ENCODE measurements around the gene NFIC.

NFIC gene

DNA sequence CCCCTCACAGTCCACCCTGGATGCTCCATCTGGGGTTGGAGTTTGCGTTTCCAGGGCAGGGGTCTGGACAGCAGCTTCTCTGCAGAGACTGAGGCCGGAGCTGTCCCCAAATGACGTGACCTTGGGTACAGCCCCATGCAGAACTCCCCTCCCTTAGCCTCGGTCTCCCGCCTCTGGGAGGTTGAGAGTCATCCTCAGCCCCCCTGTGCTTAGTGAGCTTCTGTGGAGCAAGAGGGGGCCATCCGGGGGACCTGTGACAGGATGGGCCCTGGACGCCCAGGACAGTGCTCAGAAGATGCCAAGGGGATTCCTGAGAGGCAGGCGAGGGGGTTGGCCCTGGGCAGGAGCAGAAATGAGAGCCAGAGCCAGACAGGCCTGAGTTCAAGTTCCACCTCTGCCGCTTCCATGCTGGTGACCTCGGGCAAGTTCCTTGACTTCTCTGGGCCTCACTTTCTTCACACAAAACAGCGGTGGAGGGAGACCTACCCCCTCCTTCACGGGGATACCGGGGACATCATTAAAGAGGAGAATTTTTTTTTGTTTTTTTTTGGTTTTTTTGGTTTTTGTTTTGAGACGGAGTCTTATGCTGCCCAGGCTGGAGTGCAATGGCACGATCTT lies 93.7 kb downstream of the NFIC start:
- peaks cover 82% of the 10 kb centered on the region for H3K27me3 ChIP-seq (replicated peaks; ENCODE audit: insufficient read depth, low read length)
- TF ChIP-seq EZH2 (optimal IDR thresholded peaks at IDR 0.05; ENCODE audit: low read depth, low read length) (no peak), EZH2phosphoT487 (IDR thresholded peaks at IDR 0.05; ENCODE audit: low read length) (no peak), CTCF (IDR thresholded peaks at IDR 0.05; ENCODE audit: low read length) (no peak)
- no peaks in the 10 kb centered on the region for H3K9me2 ChIP-seq (replicated peaks; ENCODE audit: insufficient read depth, low read length)
- no peak overlapping the region for H3K9ac ChIP-seq (ENCODE audit: low read length)
- no peaks in the 10 kb centered on the region for H4K20me1 ChIP-seq (ENCODE audit: insufficient read depth, low read length)
- H2AFZ ChIP-seq (ENCODE audit: low read length): no peak overlapping the region
- no peak for DNase-seq
- H3K4me3 ChIP-seq (ENCODE audit: low read length): no peak overlapping the region
- peaks cover 19% of the 10 kb centered on the region for H3K4me1 ChIP-seq (ENCODE audit: low read length)
- no peaks in the 10 kb centered on the region for H3K36me3 ChIP-seq (replicated peaks; ENCODE audit: insufficient read depth, low read length)
- H3F3A ChIP-seq (ENCODE audit: insufficient read depth, low read length): no peaks in the 10 kb centered on the region
- no peaks in the 10 kb centered on the region for H3K79me2 ChIP-seq (ENCODE audit: low read length)
- H3K9me3 ChIP-seq (replicated peaks; ENCODE audit: insufficient read depth, low read length): no peaks in the 10 kb centered on the region
- H3K4me2 ChIP-seq (ENCODE audit: low read depth, low read length): no peak overlapping the region
- no peak overlapping the region for H3K27ac ChIP-seq (ENCODE audit: low read length)

- Histone ChIP-seq H3K79me2 (ENCODE audit: low read length) (no peaks in the 10 kb centered on the region), H3K9me2 (replicated peaks; ENCODE audit: insufficient read depth, low read length) (no peaks in the 10 kb centered on the region), H2AFZ (ENCODE audit: low read length) (no peak overlapping the region), H4K20me1 (ENCODE audit: insufficient read depth, low read length) (no peaks in the 10 kb centered on the region), H3K27me3 (replicated peaks; ENCODE audit: insufficient read depth, low read length) (peaks cover 81% of the 10 kb centered on the region), H3K36me3 (replicated peaks; ENCODE audit: insufficient read depth, low read length) (no peaks in the 10 kb centered on the region), H3K4me3 (ENCODE audit: low read length) (no peak overlapping the region), H3K4me2 (ENCODE audit: low read depth, low read length) (no peak overlapping the region), H3F3A (ENCODE audit: insufficient read depth, low read length) (no peaks in the 10 kb centered on the region), H3K9me3 (replicated peaks; ENCODE audit: insufficient read depth, low read length) (no peaks in the 10 kb centered on the region), H3K9ac (ENCODE audit: low read length) (no peak overlapping the region), H3K4me1 (ENCODE audit: low read length) (peaks cover 12% of the 10 kb centered on the region), H3K27ac (ENCODE audit: low read length) (no peak overlapping the region)
- no peak for TF ChIP-seq EZH2 (optimal IDR thresholded peaks at IDR 0.05; ENCODE audit: low read depth, low read length)
- no peak for TF ChIP-seq EZH2phosphoT487 (IDR thresholded peaks at IDR 0.05; ENCODE audit: low read length)
- TF ChIP-seq CTCF (IDR thresholded peaks at IDR 0.05; ENCODE audit: low read length): no peak
- DNase-seq: no peak
Observed at GRCh38 chr19:3462991-3463713, 96.8 kb downstream of the NFIC start.

GRCh38 chr19:3463714-3464586 lies 97.6 kb downstream of the NFIC start:
- H3K36me3 ChIP-seq (replicated peaks; ENCODE audit: insufficient read depth, low read length): no peaks in the 10 kb centered on the region
- H3K9ac ChIP-seq (ENCODE audit: low read length): no peak overlapping the region
- no peak overlapping the region for H3K27ac ChIP-seq (ENCODE audit: low read length)
- H3K4me1 ChIP-seq (ENCODE audit: low read length): peaks cover 4% of the 10 kb centered on the region; the same call in 1 of the 2 replicates
- peaks cover 79% of the 10 kb centered on the region for H3K27me3 ChIP-seq (replicated peaks; ENCODE audit: insufficient read depth, low read length)
- H2AFZ ChIP-seq (ENCODE audit: low read length): no peak overlapping the region
- H3K4me3 ChIP-seq (ENCODE audit: low read length): no peak overlapping the region
- H3F3A ChIP-seq (ENCODE audit: insufficient read depth, low read length): no peaks in the 10 kb centered on the region
- no peak for TF ChIP-seq EZH2 (optimal IDR thresholded peaks at IDR 0.05; ENCODE audit: low read depth, low read length)
- no peak for TF ChIP-seq CTCF (IDR thresholded peaks at IDR 0.05; ENCODE audit: low read length)
- no peak for TF ChIP-seq EZH2phosphoT487 (IDR thresholded peaks at IDR 0.05; ENCODE audit: low read length)
- H3K4me2 ChIP-seq (ENCODE audit: low read depth, low read length): no peak overlapping the region
- no peaks in the 10 kb centered on the region for H3K9me2 ChIP-seq (replicated peaks; ENCODE audit: insufficient read depth, low read length)
- H3K9me3 ChIP-seq (replicated peaks; ENCODE audit: insufficient read depth, low read length): no peaks in the 10 kb centered on the region
- no peak for DNase-seq
- no peaks in the 10 kb centered on the region for H3K79me2 ChIP-seq (ENCODE audit: low read length)
- no peaks in the 10 kb centered on the region for H4K20me1 ChIP-seq (ENCODE audit: insufficient read depth, low read length)

All from MM.1S (cell line).